IMR-90 (cell line): ENCODE data around the gene PPP1R1A. TPM values are rescaled to one million over a fixed set of nuclear protein-coding genes. Genes with fewer than 3 reads are reported as not detected.

Experiments used
- ATAC-seq: fragments of 200-7000 bp; cut with Tn5 transposase; 2 replicates; pipeline ENCODE4 v1.9.1; 2020; ENCODE audit warnings: low read depth, mild to moderate bottlenecking, moderate library complexity
- BruUV-seq: library from RNA; stranded (reverse); fragments of 400-500 nt; replicated peaks from 2 replicates; lab custom pipeline; 2021; lab: Mats Ljungman, UMichigan
- CTCF ChIA-PET: fragments of 300-600 bp; formaldehyde crosslinking; extraction: SDS; loops from one replicate; lab custom pipeline; 2021; ENCODE audit warnings: antibody characterized with exemption; lab: Yijun Ruan, JAX
- POLR2A ChIA-PET: fragments of 300-600 bp; sonication (Branson Sonifier 250); formaldehyde crosslinking; loops from one replicate; lab custom pipeline; 2022; ENCODE audit warnings: antibody characterized with exemption; ENCODE audit not compliant: unreplicated experiment; lab: Charles Lee
- DNase-seq: peaks from one replicate; pipeline ENCODE4 v3.0.0; 2013
- H2AFZ ChIP-seq: replicated peaks from 2 replicates; pipeline ENCODE3; 2013; ENCODE audit warnings: low read length, mild to moderate bottlenecking; ENCODE audit not compliant: poor library complexity
- H2AK5ac ChIP-seq: 2 replicates; pipeline ENCODE4 v1.6.1; 2013; ENCODE audit warnings: low read depth, low read length, inconsistent platforms
- H2AK9ac ChIP-seq: replicated peaks from 2 replicates; pipeline ENCODE3; 2013; ENCODE audit warnings: mild to moderate bottlenecking, low read depth, low read length, moderate library complexity; ENCODE audit not compliant: poor library complexity
- H2BK120ac ChIP-seq: 2 replicates; pipeline ENCODE4 v1.6.1; 2013; ENCODE audit warnings: low read depth, low read length, inconsistent platforms
- H2BK15ac ChIP-seq: 3 replicates; pipeline ENCODE4 v1.6.1; 2013; ENCODE audit warnings: low read depth, low read length, inconsistent platforms
- H2BK20ac ChIP-seq: 2 replicates; pipeline ENCODE4 v1.6.1; 2013; ENCODE audit warnings: low read depth, mild to moderate bottlenecking, inconsistent platforms, low read length, moderate library complexity
- H2BK5ac ChIP-seq: 2 replicates; pipeline ENCODE4 v1.6.1; 2013; ENCODE audit warnings: mild to moderate bottlenecking, low read depth, low read length, inconsistent platforms; ENCODE audit not compliant: poor library complexity, severe bottlenecking
- H3K14ac ChIP-seq: replicated peaks from 2 replicates; pipeline ENCODE4 v1.6.1; 2013; ENCODE audit warnings: low read depth, low read length, inconsistent platforms
- H3K18ac ChIP-seq: 2 replicates; pipeline ENCODE4 v1.6.1; 2013; ENCODE audit warnings: low read depth, low read length, control low read depth
- H3K23ac ChIP-seq: 2 replicates; pipeline ENCODE4 v1.6.1; 2013; ENCODE audit warnings: low read depth, low read length, inconsistent platforms
- H3K27ac ChIP-seq: 2 replicates; pipeline ENCODE4 v1.5.1; 2013; ENCODE audit warnings: mild to moderate bottlenecking, control low read depth, low read length; ENCODE audit not compliant: insufficient read depth
- H3K27me3 ChIP-seq: 2 replicates; pipeline ENCODE4 v1.6.1; 2013; ENCODE audit warnings: low read length; ENCODE audit not compliant: control insufficient read depth, insufficient read depth
- H3K36me3 ChIP-seq: 2 replicates; pipeline ENCODE4 v1.6.1; 2013; ENCODE audit warnings: low read length, mixed read lengths; ENCODE audit not compliant: control insufficient read depth, insufficient read depth
- H3K4ac ChIP-seq: 2 replicates; pipeline ENCODE4 v1.6.1; 2013; ENCODE audit warnings: low read depth, low read length, inconsistent platforms
- H3K4me1 ChIP-seq: 2 replicates; pipeline ENCODE4 v1.6.1; 2013; ENCODE audit warnings: low read length, mixed read lengths; ENCODE audit not compliant: control insufficient read depth, insufficient read depth
- H3K4me2 ChIP-seq: 2 replicates; pipeline ENCODE4 v1.6.1; 2013; ENCODE audit warnings: low read depth, mild to moderate bottlenecking, control low read depth, low read length, moderate library complexity
- H3K4me3 ChIP-seq: 2 replicates; pipeline ENCODE4 v1.5.1; 2013; ENCODE audit warnings: low read depth, mild to moderate bottlenecking, control low read depth, low read length, moderate library complexity; ENCODE audit not compliant: insufficient read depth
- H3K56ac ChIP-seq: 2 replicates; pipeline ENCODE4 v1.6.1; 2013; ENCODE audit warnings: low read length, inconsistent platforms; ENCODE audit not compliant: insufficient read depth; ENCODE audit errors: extremely low read depth
- H3K79me1 ChIP-seq, 2 experiments: 2 replicates each; pipeline ENCODE4 v1.6.1; 2013; ENCODE audit warnings: low read length in 2 of 2, inconsistent platforms in 1 of 2, low read depth in 1 of 2
- H3K9ac ChIP-seq: 2 replicates; pipeline ENCODE4 v1.6.1; 2013; ENCODE audit warnings: low read depth, low read length, control low read depth
- H3K9me1 ChIP-seq: 2 replicates; pipeline ENCODE4 v1.6.1; 2013; ENCODE audit warnings: low read length, inconsistent platforms; ENCODE audit not compliant: insufficient read depth
- H3K9me3 ChIP-seq: 2 replicates; pipeline ENCODE4 v1.6.1; 2013; ENCODE audit warnings: low read length; ENCODE audit not compliant: control insufficient read depth, insufficient read depth
- H4K20me1 ChIP-seq: 2 replicates; pipeline ENCODE4 v1.6.1; 2013; ENCODE audit warnings: low read length, inconsistent platforms; ENCODE audit not compliant: insufficient read depth
- H4K5ac ChIP-seq: 2 replicates; pipeline ENCODE4 v1.6.1; 2013; ENCODE audit warnings: mild to moderate bottlenecking, low read depth, low read length, control low read depth
- H4K8ac ChIP-seq, 2 experiments: 2 replicates each; pipeline ENCODE4 v1.6.1; 2013; ENCODE audit warnings: low read depth in 2 of 2, low read length in 2 of 2, control low read depth in 1 of 2, inconsistent platforms in 1 of 2
- H4K91ac ChIP-seq: 2 replicates; pipeline ENCODE4 v1.6.1; 2013; ENCODE audit warnings: low read depth, low read length, inconsistent platforms; ENCODE audit not compliant: insufficient read depth
- POLR2A ChIP-seq: IDR thresholded peaks from 2 replicates; pipeline ENCODE4 v1.6.1; 2012; ENCODE audit warnings: mild to moderate bottlenecking, low read depth, low read length
- WGBS, 2 experiments: methylation state at CpG; one replicate each; pipeline versions ENCODE4 v1.1.5 to v1.1.7; 2013; ENCODE audit warnings: missing lambda C conversion rate in 2 of 2; ENCODE audit not compliant: insufficient read length in 1 of 2; ENCODE audit errors: extremely low coverage in 2 of 2; 5-methylcytosine and 5-hydroxymethylcytosine counted together
- dilution Hi-C: fragments of 300-500 bp; cut with HindIII; formaldehyde crosslinking; loops from one replicate; pipeline ENCODE4 v1.14.3; 2018; ENCODE audit warnings: low sequenced_read_pairs; ENCODE audit not compliant: unreplicated experiment
- in situ Hi-C: fragments of 300-500 bp; cut with MboI; formaldehyde crosslinking; loops from 3 replicates; pipeline ENCODE4 v1.14.3; 2019; ENCODE audit warnings: low sequenced_read_pairs, inconsistent platforms, mixed read lengths
- intact Hi-C: fragments of 100-400 bp; cut with micrococcal nuclease; formaldehyde crosslinking; loops from 2 replicates; pipeline ENCODE4 v1.10.0; 2022
- polyA plus RNA-seq, 3 experiments: library from polyadenylated mRNA; depleted of rRNA; stranded (reverse); fragments of >200 nt; gene quantifications; 2 replicates each; pipeline ENCODE4 v1.2.3, GENCODE V29; 2012; ENCODE audit warnings: low replicate concordance in 1 of 3
- total RNA-seq: library from RNA; depleted of rRNA; stranded (reverse); fragments of >200 nt; gene quantifications from 2 replicates; pipeline ENCODE4 v1.2.3, GENCODE V29; 2012

The PPP1R1A gene
- total and polyA plus RNA-seq, 2 of the 4 experiments (the other 2 are of a cell fraction) = not detected

DNA sequence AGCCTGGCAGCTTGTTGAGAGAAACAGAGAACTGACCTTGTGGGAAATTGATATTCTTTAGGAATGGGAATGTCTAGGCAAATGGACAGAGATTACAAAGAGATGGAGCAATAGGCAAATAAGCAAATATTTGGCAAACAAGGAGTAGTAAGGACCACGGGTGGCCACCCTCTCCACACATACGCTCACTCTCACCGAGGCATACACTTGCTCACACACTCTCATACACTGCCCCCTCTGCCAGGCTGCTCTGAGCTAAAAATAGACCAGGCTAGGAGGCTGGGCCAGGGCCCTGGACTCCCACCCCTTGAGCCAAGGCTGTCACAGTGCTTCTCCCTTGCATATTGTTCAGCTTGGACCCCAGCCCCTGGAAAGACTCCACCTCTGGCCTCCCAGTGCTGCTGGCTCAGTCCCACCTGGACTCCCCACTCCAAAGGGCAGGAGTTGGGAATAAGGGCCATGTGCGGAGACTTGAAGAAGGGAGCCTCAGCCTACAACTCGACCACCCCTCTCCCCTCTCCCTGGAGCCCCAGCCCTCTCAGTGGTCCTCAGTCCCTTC lies 1.1 kb downstream of the PPP1R1A start:
- H3K9ac ChIP-seq = no peak overlapping the region

More for the DNA sequence above, 1.1 kb downstream of the PPP1R1A start:
- intact Hi-C loops (no loop called here), dilution Hi-C loops (no loop called here), in situ Hi-C loops (no loop called here)
- Histone ChIP-seq H3K14ac (no peak overlapping the region), H2AK9ac (no peak overlapping the region), H4K5ac (no peak overlapping the region), H3K4ac (no peak overlapping the region), H3K4me1 (no peaks in the 10 kb centered on the region), H2BK20ac (no peak overlapping the region), H2AFZ (no peak overlapping the region), H3K9me3 (no peaks in the 10 kb centered on the region), H2BK15ac (no peak overlapping the region), H2AK5ac (no peak overlapping the region), H3K27me3 (peaks cover 79% of the 10 kb centered on the region), H3K79me1 (no peaks in the 10 kb centered on the region), H3K9me1 (no peaks in the 10 kb centered on the region), H4K91ac (no peak overlapping the region), H3K23ac (no peak overlapping the region), H3K18ac (no peak overlapping the region), H3K56ac (no peak overlapping the region), H3K36me3 (no peaks in the 10 kb centered on the region), H2BK5ac (no peak overlapping the region), H4K20me1 (no peaks in the 10 kb centered on the region), H4K8ac (no peak overlapping the region), H2BK120ac (no peak overlapping the region), H3K4me2 (no peak overlapping the region), H3K27ac (no peak overlapping the region), H3K4me3 (no peak overlapping the region)
- TF ChIP-seq POLR2A = no peak
- ChIA-PET POLR2A (no interaction called here), CTCF (interaction anchor here (1.7 kb wide), 1 partner anchor 9 kb away, joined by 7 read pairs; no protein-coding TSS in a partner anchor)
- no TSS peak for BruUV-seq
- DNase-seq (no peak), ATAC-seq (no peak)
- no CpG with 5 or more reads among the region's 5 CpGs for WGBS, 2 experiments
